Hepatocyte (in vitro differentiated cells): ENCODE measurements around the gene GSPT1. TPM values are rescaled to one million over a fixed set of nuclear protein-coding genes. Genes with fewer than 3 reads are reported as not detected.

Experiments
- DNase-seq: peaks from one replicate; pipeline ENCODE4 v3.0.0-alpha.2; 2016; ENCODE audit warnings: low spot score
- H2AFZ ChIP-seq: fragments of 200-600 bp; sonication (generic); 2 replicates; pipeline ENCODE4 v1.6.0; 2016; ENCODE audit warnings: antibody characterized with exemption, mild to moderate bottlenecking
- H3K27ac ChIP-seq: fragments of 200-600 bp; sonication (generic); 2 replicates; pipeline ENCODE4 v1.5.1; 2016; ENCODE audit warnings: mild to moderate bottlenecking
- H3K27me3 ChIP-seq: fragments of 200-600 bp; sonication (generic); 2 replicates; pipeline ENCODE4 v1.6.1; 2016
- H3K36me3 ChIP-seq: fragments of 200-600 bp; sonication (generic); replicated peaks from 2 replicates; pipeline ENCODE4 v1.5.1; 2016; ENCODE audit warnings: low read depth; ENCODE audit not compliant: insufficient read depth
- H3K4me1 ChIP-seq: fragments of 200-600 bp; sonication (generic); 2 replicates; pipeline ENCODE4 v1.5.1; 2016; ENCODE audit warnings: mild to moderate bottlenecking, moderate library complexity; ENCODE audit not compliant: insufficient read depth
- H3K4me2 ChIP-seq: fragments of 200-600 bp; sonication (generic); 2 replicates; pipeline ENCODE4 v1.6.0; 2016
- H3K4me3 ChIP-seq: fragments of 200-600 bp; sonication (generic); 2 replicates; pipeline ENCODE4 v1.5.1; 2016; ENCODE audit warnings: mild to moderate bottlenecking
- H3K79me2 ChIP-seq: fragments of 200-600 bp; sonication (generic); 2 replicates; pipeline ENCODE4 v1.6.0; 2017; ENCODE audit warnings: mild to moderate bottlenecking
- H3K9me2 ChIP-seq: fragments of 200-600 bp; sonication (generic); replicated peaks from 2 replicates; pipeline ENCODE4 v1.6.0; 2017; ENCODE audit warnings: mild to moderate bottlenecking; ENCODE audit not compliant: insufficient read depth
- H3K9me3 ChIP-seq: fragments of 200-600 bp; sonication (generic); 2 replicates; pipeline ENCODE4 v1.5.1; 2016; ENCODE audit warnings: low read depth, mild to moderate bottlenecking
- H4K20me1 ChIP-seq: fragments of 200-600 bp; sonication (generic); 2 replicates; pipeline ENCODE4 v1.6.0; 2016; ENCODE audit warnings: mild to moderate bottlenecking; ENCODE audit not compliant: insufficient read depth, poor library complexity, severe bottlenecking
- EZH2 ChIP-seq: fragments of 200-600 bp; sonication (generic); IDR thresholded peaks from 2 replicates; pipeline ENCODE4 v1.6.1; 2016; ENCODE audit warnings: antibody characterized with exemption, mild to moderate bottlenecking, borderline replicate concordance
- EZH2phosphoT487 ChIP-seq: fragments of 200-600 bp; sonication (generic); IDR thresholded peaks from one replicate; pipeline ENCODE4 v1.6.1; 2018; ENCODE audit warnings: antibody characterized with exemption, mild to moderate bottlenecking, low read depth, moderate library complexity; ENCODE audit not compliant: unreplicated experiment, severe bottlenecking
- WGBS: methylation state at CpG from one replicate; pipeline ENCODE4 v1.1.6; 2016; ENCODE audit warnings: low lambda C conversion rate; ENCODE audit errors: missing lambda C conversion rate; 5-methylcytosine and 5-hydroxymethylcytosine counted together
- polyA plus RNA-seq: library from polyadenylated mRNA; unstranded; fragments of >200 nt; fragmentation: Nextera tagmentation; extraction: Ambion mirVana; gene quantifications from 2 replicates; pipeline ENCODE4 v1.2.1, GENCODE V29; 2016
- total RNA-seq: library from RNA; depleted of rRNA; stranded (reverse); fragments of >200 nt; gene quantifications from 2 replicates; pipeline ENCODE4 v1.2.3, GENCODE V29; 2014
- TF ChIP-seq, protein P1 (sequence below): fragments of 200-600 bp; sonication (generic); IDR thresholded peaks from 2 replicates; pipeline ENCODE4 v1.5.1; 2016; ENCODE audit warnings: antibody characterized with exemption, mild to moderate bottlenecking; ENCODE audit not compliant: poor library complexity

GSPT1 gene
- total and polyA plus RNA-seq, 2 experiments from 2014 or later, result 79.2 to 109 TPM

DNA sequence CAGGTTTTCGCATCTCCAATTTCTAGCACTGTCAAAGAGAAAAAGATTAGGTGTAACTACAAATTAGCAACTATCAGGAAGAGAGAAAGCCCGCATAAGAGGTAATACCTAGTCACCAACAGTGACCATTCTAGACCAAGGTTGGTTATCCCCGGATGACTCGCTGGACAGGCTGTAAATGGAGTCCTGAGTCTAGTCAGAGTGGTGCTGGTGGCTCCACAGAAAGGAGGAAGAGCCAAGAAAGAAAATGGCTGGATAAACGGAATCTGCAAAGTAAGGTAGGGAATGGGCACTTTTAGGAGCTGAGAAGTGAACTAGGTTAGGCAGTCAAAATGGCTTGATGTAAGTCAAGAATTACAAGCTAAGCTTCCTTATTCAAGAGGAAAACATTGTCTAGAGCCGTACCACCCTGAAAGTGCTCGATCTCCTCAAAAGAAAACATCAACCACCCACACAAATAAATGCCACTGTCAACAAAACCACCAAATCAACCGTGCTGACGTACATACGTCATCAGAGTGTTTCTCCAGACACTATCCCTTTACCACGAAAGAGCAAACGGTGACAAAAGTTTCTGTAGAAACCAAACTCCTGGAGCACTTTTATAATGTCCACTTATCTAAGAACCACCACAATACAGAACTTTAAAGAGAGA lies 2.2 kb downstream of the GSPT1 start:
- WGBS, result 60% methylated on average over 12 of the region's 12 CpGs
- H3K9me3 ChIP-seq, result no peaks in the 10 kb centered on the region
- H3K27ac ChIP-seq, result peak overlapping the region; percentile 95
- peaks cover 64% of the 10 kb centered on the region for H3K79me2 ChIP-seq
- no peaks in the 10 kb centered on the region for H3K9me2 ChIP-seq
- peak overlapping the region; percentile 84 for H3K4me2 ChIP-seq
- H3K36me3 ChIP-seq, result no peaks in the 10 kb centered on the region
- H4K20me1 ChIP-seq, result peaks cover 59% of the 10 kb centered on the region
- peaks cover 32% of the 10 kb centered on the region for H3K4me1 ChIP-seq
- H2AFZ ChIP-seq, result no peak overlapping the region
- peak overlapping the region; percentile 87 for H3K4me3 ChIP-seq
- TF ChIP-seq EZH2 (no peak), EZH2phosphoT487 (no peak)
- TF ChIP-seq, protein P1, sequence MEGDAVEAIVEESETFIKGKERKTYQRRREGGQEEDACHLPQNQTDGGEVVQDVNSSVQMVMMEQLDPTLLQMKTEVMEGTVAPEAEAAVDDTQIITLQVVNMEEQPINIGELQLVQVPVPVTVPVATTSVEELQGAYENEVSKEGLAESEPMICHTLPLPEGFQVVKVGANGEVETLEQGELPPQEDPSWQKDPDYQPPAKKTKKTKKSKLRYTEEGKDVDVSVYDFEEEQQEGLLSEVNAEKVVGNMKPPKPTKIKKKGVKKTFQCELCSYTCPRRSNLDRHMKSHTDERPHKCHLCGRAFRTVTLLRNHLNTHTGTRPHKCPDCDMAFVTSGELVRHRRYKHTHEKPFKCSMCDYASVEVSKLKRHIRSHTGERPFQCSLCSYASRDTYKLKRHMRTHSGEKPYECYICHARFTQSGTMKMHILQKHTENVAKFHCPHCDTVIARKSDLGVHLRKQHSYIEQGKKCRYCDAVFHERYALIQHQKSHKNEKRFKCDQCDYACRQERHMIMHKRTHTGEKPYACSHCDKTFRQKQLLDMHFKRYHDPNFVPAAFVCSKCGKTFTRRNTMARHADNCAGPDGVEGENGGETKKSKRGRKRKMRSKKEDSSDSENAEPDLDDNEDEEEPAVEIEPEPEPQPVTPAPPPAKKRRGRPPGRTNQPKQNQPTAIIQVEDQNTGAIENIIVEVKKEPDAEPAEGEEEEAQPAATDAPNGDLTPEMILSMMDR, result no peak
- no peaks in the 10 kb centered on the region for H3K27me3 ChIP-seq
- DNase-seq, result peak; percentile 17

DNA sequence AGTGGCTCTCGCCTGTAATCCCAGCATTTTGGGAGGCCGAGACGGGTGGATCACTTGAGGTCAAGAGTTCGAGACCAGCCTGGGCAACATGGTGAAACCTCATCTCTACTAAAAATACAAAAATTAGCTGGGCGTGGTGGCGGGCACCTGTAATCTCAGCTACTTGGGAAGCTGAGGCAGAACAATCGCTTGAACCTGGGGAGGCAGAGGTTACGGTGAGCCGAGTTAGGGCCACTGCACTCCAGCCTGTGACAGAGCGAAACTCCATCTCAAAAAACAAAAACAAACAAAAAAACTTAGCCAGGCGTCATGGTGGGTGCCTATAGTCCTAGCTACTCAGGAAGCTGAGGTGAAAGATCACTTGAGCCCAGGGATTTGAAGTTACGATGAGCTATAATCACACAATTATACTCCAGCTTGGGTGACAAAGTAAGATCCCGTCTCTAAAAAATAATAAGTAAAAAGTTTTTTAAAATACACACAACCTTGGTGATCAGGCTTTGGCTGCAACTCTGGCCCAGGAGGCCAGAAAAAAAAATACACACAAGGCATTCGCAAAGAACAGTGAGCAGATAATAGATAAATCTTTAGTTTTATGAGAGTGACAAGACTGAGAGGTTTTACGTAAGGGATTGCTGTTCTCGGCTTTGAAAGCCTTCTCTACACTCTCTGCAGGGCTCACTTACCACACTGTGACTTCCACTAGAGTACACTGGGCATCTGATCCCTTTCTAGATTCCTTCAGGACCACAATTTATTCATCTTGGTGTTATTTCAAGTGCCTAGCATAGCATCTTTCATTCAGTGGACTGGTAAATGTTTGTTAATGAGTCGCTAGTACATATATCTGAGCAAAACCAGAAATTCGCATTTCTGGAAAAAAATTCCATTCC lies 5.9 kb downstream of the GSPT1 start:
- peak; percentile 8 for DNase-seq
- Histone ChIP-seq H2AFZ (no peak overlapping the region), H3K9me2 (no peaks in the 10 kb centered on the region), H3K4me1 (peaks cover 32% of the 10 kb centered on the region), H3K9me3 (no peaks in the 10 kb centered on the region), H4K20me1 (peaks cover 93% of the 10 kb centered on the region), H3K27ac (peak overlapping the region; percentile 6), H3K4me2 (peak overlapping the region; percentile 55), H3K36me3 (no peaks in the 10 kb centered on the region), H3K27me3 (no peaks in the 10 kb centered on the region), H3K4me3 (no peak overlapping the region), H3K79me2 (peaks cover 97% of the 10 kb centered on the region)
- TF ChIP-seq EZH2phosphoT487, result no peak
- TF ChIP-seq, protein P1, result no peak
- no peak for TF ChIP-seq EZH2
- WGBS, result 76% methylated on average over 18 of the region's 18 CpGs

DNA sequence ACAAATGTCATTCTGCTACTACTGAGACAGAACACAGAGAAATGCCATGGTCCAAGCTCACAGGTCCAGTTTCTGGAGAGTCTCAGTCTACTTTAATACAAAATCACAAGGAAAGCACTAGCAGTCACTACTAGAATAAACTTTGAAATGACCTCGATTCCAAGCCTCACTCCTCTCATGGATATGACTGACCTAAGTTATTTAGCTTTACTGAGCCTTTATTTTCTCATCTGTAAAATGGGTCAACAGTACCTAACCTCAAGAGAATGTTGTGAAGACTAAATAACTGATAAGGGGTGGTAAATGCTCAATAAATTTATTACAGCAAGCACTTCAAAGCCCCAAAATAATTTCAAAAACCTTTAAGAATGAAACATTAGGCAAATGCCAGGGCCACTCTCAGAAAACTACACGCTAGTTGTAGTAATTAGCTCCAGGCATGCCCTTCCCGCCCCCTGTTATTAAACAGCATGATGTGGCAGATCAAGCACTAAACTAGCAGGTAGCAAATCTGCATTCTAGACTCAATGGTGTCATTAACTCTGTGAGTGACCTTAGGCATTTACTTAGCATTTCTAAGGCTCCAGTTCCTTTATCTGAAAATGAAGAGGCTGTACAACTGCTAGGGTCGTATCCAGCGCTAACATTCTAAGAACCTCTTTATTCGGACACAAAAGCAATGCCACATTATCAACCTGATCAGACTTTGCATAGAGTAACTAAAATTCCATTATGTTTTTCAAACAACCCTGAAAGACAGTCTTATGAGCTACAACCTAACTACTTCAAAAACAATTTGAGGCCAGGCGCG lies 8.4 kb downstream of the GSPT1 start:
- no peak for DNase-seq
- H3K27me3 ChIP-seq, result no peaks in the 10 kb centered on the region
- no peaks in the 10 kb centered on the region for H3K36me3 ChIP-seq
- peaks cover 97% of the 10 kb centered on the region for H3K79me2 ChIP-seq
- peaks cover 15% of the 10 kb centered on the region for H3K4me1 ChIP-seq
- no peak for TF ChIP-seq EZH2phosphoT487
- TF ChIP-seq, protein P1, result no peak
- TF ChIP-seq EZH2, result no peak
- no peaks in the 10 kb centered on the region for H3K9me3 ChIP-seq
- H2AFZ ChIP-seq, result no peak overlapping the region
- peaks cover 93% of the 10 kb centered on the region for H4K20me1 ChIP-seq
- WGBS, result 93% methylated on average over 8 of the region's 8 CpGs
- H3K9me2 ChIP-seq, result no peaks in the 10 kb centered on the region
- H3K4me3 ChIP-seq, result no peak overlapping the region
- no peak overlapping the region for H3K4me2 ChIP-seq
- H3K27ac ChIP-seq, result no peak overlapping the region
